Measurements from ENCODE around the gene ACBD6. TPM values are rescaled to one million over a fixed set of nuclear protein-coding genes. Genes with fewer than 3 reads are reported as not detected.

ACBD6 gene
- total RNA-seq, 1 donor from 2014 or later = 16.2 TPM

GRCh38 chr1:180287988-180288705, 214.2 kb downstream of the ACBD6 start:
- intact Hi-C loops (cut with DNase I) = no loop called here
- ATAC-seq (ENCODE audit: poor library complexity) (peak; percentile 68), DNase-seq (no peak)

GRCh38 chr1:180286417-180286816, 216.0 kb downstream of the ACBD6 start:
- intact Hi-C loops (cut with DNase I) = no loop called here
- no peak for ATAC-seq (ENCODE audit: poor library complexity)
- DNase-seq = no peak

DNA sequence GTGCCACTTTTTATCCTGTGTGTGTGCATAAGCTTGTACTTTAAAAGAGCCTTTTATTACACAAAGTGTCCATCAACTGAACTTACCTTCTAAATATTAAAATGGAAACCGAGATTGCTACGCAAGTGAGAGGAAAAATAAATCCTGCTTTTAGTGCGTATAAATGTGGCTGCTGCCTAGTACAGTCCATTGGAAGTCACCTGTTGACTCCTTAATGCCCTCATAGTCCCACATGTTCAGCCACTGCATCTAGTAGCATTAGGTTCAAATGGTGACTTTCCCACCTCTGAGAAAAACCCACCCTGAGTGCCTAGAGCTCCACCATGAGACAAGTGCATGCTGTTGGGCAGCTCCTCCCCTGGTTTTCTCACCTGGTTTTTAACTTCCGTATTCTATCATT, 219.3 kb downstream of the ACBD6 start:
- ATAC-seq (ENCODE audit: poor library complexity) (no peak), DNase-seq (no peak)
- intact Hi-C loops (cut with DNase I) = no loop called here

GRCh38 chr1:180282401-180283044, 219.9 kb downstream of the ACBD6 start:
- DNase-seq (no peak), ATAC-seq (ENCODE audit: poor library complexity) (no peak)
- intact Hi-C loops (cut with DNase I) = no loop called here

DNA sequence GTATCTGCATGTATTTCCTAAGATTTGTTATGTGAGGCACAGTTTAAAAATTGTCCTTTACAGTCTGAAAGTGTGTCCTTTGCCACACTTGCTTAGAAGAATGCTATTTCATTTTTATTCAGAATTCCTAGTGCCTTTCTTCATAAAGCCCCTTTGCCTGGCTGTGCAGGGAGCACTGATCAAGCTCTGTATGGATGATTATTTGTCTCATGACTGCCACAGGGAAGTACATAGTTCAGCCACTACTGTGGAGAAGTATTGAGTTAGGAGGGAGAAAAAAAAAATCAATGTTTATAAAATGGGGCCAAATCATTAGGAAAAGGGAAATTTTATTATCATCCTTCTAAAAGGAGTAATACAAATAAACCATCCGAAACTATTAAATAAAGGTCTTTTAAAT, 220.9 kb downstream of the ACBD6 start:
- DNase-seq = no peak
- ATAC-seq (ENCODE audit: poor library complexity) = no peak
- intact Hi-C loops (cut with DNase I) = no loop called here

DNA sequence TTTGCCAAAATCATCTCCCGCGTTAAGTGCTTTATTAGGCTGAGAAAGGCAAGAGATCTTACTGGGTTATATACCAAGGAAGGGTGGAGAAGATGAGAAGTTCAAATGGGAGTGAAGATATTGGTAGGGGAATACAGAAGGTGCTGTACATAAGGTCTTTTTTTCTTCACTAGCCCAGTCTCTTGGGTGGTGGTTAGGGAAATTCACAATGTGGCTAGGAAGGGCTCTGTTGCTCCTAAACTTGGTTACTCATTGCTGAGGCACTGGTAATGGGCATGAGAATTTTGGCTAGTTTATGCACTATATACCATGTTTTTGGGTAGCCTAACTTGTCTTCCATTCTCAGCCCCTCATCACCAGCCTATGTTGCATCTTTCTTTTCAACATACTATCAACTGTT, 221.8 kb downstream of the ACBD6 start:
- intact Hi-C loops (cut with DNase I) = no loop called here
- no peak for ATAC-seq (ENCODE audit: poor library complexity)
- DNase-seq = no peak

- ATAC-seq (ENCODE audit: poor library complexity) = no peak
- DNase-seq = no peak
- intact Hi-C loops (cut with DNase I) = no loop called here
Observed at GRCh38 chr1:180279651-180280050, 222.7 kb downstream of the ACBD6 start.

DNA sequence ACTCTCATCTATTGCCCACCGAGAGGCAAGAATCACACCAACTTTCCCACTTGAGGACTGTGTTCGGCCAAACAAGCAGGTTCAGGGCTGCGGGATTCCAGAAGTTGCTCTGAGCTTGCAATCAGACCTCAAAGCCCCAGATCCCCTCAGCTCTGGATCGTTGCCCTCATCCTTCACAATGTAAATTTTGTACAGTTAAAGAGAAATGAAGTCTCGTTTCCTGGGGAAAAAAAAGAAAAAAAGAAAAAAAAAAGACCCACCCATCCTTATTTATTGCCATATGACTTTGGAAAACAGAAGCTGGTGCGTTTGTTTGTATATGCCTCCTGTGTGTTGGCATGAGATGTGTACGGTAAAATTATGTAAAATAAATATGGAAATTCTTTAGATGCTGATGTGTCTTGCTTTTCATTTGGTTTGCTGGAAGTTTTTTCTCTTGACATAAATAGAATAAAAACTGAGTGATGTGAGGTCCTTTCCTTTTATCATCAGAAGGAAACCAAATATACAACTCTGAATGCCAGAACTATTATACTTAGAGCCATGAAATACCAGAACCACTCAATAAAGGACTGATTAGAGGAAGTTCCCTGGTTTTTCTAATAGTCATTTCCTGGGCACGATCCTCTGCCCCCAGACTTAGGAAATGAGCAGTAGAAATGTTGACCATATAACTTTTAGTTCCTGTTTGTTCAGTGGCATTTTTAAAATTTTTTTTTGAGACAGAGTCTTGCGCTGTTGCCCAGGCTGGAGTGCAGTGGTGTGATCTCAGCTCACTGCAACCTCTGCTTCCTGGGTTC, 223.6 kb downstream of the ACBD6 start:
- intact Hi-C loops (cut with DNase I) = no loop called here
- DNase-seq (no peak), ATAC-seq (ENCODE audit: poor library complexity) (peak; percentile 72)

- DNase-seq = no peak
- intact Hi-C loops (cut with DNase I) = no loop called here
- ATAC-seq (ENCODE audit: poor library complexity) = no peak
Observed at GRCh38 chr1:180278194-180278515, 224.2 kb downstream of the ACBD6 start.

- no peak for DNase-seq
- intact Hi-C loops (cut with DNase I) = no loop called here
- ATAC-seq (ENCODE audit: poor library complexity) = no peak
Observed at GRCh38 chr1:180277476-180278193, 224.7 kb downstream of the ACBD6 start.

GRCh38 chr1:180275726-180276125, 226.7 kb downstream of the ACBD6 start:
- intact Hi-C loops (cut with DNase I) = no loop called here
- DNase-seq (no peak), ATAC-seq (ENCODE audit: poor library complexity) (no peak)

DNA sequence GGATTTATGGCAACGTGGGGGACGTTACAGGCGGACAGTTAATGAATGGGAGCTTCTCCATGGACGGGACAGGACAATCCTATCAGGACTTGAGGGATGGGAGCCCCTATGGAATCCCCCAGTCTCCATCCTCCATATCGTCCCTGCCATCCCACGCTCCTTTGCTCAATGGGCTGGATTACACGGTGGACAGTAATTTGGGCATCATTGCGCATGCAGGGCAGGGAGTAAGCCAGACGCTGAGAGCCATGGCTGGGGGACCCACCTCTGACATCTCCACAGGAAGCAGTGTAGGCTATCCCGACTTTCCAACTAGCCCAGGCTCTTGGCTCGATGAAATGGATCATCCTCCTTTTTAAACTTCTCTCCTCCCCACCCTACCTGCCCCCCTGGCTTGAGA, 228.2 kb downstream of the ACBD6 start:
- intact Hi-C loops (cut with DNase I) = no loop called here
- DNase-seq (no peak), ATAC-seq (ENCODE audit: poor library complexity) (no peak)

- ATAC-seq (ENCODE audit: poor library complexity) (no peak), DNase-seq (no peak)
- intact Hi-C loops (cut with DNase I) = no loop called here
Observed at GRCh38 chr1:180273066-180273465, 229.3 kb downstream of the ACBD6 start.

DNA sequence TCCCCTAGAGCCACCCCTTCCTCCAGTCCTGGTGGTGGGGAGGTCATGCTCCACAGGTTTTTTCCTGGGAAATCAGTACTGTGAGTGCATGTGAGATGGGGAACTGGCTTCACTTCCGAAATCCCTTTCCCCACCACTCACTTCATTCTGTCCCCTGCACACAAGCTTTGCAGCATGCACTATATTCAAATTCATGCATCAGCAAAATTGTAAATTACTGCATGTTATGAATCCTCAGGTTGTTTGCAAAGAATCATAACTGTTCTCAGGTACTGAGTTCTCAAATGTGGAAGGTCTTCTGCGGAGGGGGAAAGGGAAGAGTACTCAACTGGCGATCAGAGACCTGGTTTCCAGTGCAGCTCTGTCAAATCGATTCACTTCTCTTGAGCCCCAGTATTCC, 230.0 kb downstream of the ACBD6 start:
- DNase-seq = no peak
- no peak for ATAC-seq (ENCODE audit: poor library complexity)
- intact Hi-C loops (cut with DNase I) = no loop called here

- ATAC-seq (ENCODE audit: poor library complexity) = no peak
- intact Hi-C loops (cut with DNase I) = no loop called here
- peak; percentile 37 for DNase-seq
Observed at GRCh38 chr1:180271272-180272255, 230.8 kb downstream of the ACBD6 start.

DNA sequence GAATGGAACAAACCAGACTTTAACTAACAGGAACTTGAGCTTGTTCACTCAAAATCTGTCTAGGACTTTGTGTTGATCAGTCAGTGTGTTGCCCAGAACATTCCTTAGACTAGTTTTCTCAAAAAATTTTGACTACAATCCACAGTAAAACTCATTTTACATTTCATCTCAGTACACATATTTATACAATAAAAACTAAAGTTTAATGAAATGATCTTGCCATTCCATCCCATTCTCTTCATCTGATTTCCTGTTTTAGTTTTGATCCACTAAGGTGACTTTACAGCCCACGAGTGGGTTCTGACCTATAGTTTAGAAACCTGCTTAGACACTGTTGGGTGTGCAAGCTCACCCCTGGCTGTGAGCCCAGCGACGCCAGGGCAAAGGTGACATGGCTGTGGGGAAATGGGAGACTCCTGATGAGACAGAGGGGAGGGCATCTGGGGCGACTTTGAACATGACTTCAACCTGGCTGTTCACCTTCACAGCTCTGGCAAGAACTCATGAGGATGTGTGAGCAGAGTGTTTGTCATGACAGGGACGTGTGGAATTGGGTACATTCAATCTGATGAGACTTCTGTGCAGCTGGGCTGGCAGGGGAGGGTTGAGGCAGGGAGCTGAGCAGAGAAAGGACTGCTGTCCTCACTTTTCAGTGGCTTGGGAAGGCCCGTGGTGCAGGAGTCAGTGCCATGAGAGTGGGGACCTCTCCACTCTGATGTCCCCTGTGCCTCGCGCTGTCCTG, 231.7 kb downstream of the ACBD6 start:
- ATAC-seq (ENCODE audit: poor library complexity) (no peak), DNase-seq (peak; percentile 42)
- intact Hi-C loops (cut with DNase I) = no loop called here

GRCh38 chr1:180269645-180270529, 232.5 kb downstream of the ACBD6 start:
- DNase-seq (peak; percentile 52), ATAC-seq (ENCODE audit: poor library complexity) (peak; percentile 61)
- intact Hi-C loops (cut with DNase I) = loop anchor here (5.0 kb wide), 1 partner anchor 207 kb away; no protein-coding TSS in a partner anchor
